Stimulated activated CD4-positive, alpha-beta T cell treated with anti-CD3 and anti-CD28 coated beads, Interleukin-1b, Interleukin-23, amount 100 ng/mL, for 1 hour (primary cell): ENCODE results near the gene MAP2K2.

Experiments
- DNase-seq, 2 donors: peaks; one replicate each; pipeline ENCODE4 v3.0.0-alpha.2; 2020; ENCODE audit warnings: low read depth in 2 of 2

The MAP2K2 gene

GRCh38 chr19:4060621-4061177 is 63.2 kb downstream of the MAP2K2 start:
- no peak for DNase-seq

GRCh38 chr19:4059891-4060620 is 63.9 kb downstream of the MAP2K2 start:
- DNase-seq = no peak

- DNase-seq = no peak
Measured at GRCh38 chr19:4059453-4059871, 64.5 kb downstream of the MAP2K2 start.

GRCh38 chr19:4058693-4059452 is 65.0 kb downstream of the MAP2K2 start:
- no peak for DNase-seq

GRCh38 chr19:4057931-4058692 is 65.8 kb downstream of the MAP2K2 start:
- no peak for DNase-seq

GRCh38 chr19:4055209-4055552 is 68.7 kb downstream of the MAP2K2 start:
- DNase-seq = no peak

- DNase-seq = no peak
Measured at GRCh38 chr19:4054441-4055208, 69.3 kb downstream of the MAP2K2 start.

- no peak for DNase-seq
Measured at GRCh38 chr19:4053423-4054324, 70.2 kb downstream of the MAP2K2 start.

GRCh38 chr19:4052993-4053422 is 70.9 kb downstream of the MAP2K2 start:
- DNase-seq = no peak

- DNase-seq = no peak
Measured at GRCh38 chr19:4052114-4052992, 71.6 kb downstream of the MAP2K2 start.

- no peak for DNase-seq
Measured at GRCh38 chr19:4051175-4052101, 72.5 kb downstream of the MAP2K2 start.

GRCh38 chr19:4049432-4049831 is 74.5 kb downstream of the MAP2K2 start:
- no peak for DNase-seq

- no peak for DNase-seq
Measured at GRCh38 chr19:4046946-4047683, 76.8 kb downstream of the MAP2K2 start.

- DNase-seq = no peak
Measured at GRCh38 chr19:4046362-4046691, 77.6 kb downstream of the MAP2K2 start.

- DNase-seq = no peak
Measured at GRCh38 chr19:4045597-4046361, 78.1 kb downstream of the MAP2K2 start.

- no peak for DNase-seq
Measured at GRCh38 chr19:4044990-4045465, 78.9 kb downstream of the MAP2K2 start.
